Natural killer cell (primary cell): ENCODE data around the gene VBP1. TPM values are rescaled to one million over a fixed set of nuclear protein-coding genes. Genes with fewer than 3 reads are reported as not detected.

Experiments
- ATAC-seq, 3 donors: fragments of 150-1000 bp in 2 of 3; fragments of 200-7000 bp in 1 of 3; cut with Tn5 transposase; 1 replicate in 1 of 3; 2 replicates in 2 of 3; pipeline ENCODE4 v1.10.0; 2021; ENCODE audit warnings: mild to moderate bottlenecking in 2 of 3, moderate library complexity in 2 of 3
- DNase-seq, 2 donors: peaks; one replicate each; pipeline versions ENCODE4 v3.0.0 to v3.0.0-alpha.2; 2013 to 2021; ENCODE audit warnings: mixed read lengths in 1 of 2
- H3K27ac ChIP-seq: one replicate; pipeline ENCODE4 v1.5.1; 2013; ENCODE audit warnings: mild to moderate bottlenecking, low read length
- H3K27me3 ChIP-seq: one replicate; pipeline ENCODE4 v1.6.1; 2013; ENCODE audit warnings: low read length; ENCODE audit not compliant: control insufficient read depth, insufficient read depth
- H3K36me3 ChIP-seq: one replicate; pipeline ENCODE4 v1.6.1; 2013; ENCODE audit warnings: low read length; ENCODE audit not compliant: control insufficient read depth, insufficient read depth
- H3K4me1 ChIP-seq: one replicate; pipeline ENCODE4 v1.6.1; 2013; ENCODE audit warnings: low read length; ENCODE audit not compliant: control insufficient read depth, insufficient read depth
- H3K4me3 ChIP-seq: one replicate; pipeline ENCODE4 v1.5.1; 2013; ENCODE audit warnings: low read length
- H3K9me3 ChIP-seq: one replicate; pipeline ENCODE4 v1.6.1; 2013; ENCODE audit warnings: low read length; ENCODE audit not compliant: control insufficient read depth, insufficient read depth
- H3K27ac Mint-ChIP-seq, 2 donors: one replicate each; pipeline ENCODE4 v1.8.0; 2022; ENCODE audit warnings: mild to moderate bottlenecking in 2 of 2, mixed read lengths in 2 of 2, moderate library complexity in 1 of 2
- H3K27me3 Mint-ChIP-seq, 2 donors: one replicate each; pipeline ENCODE4 v1.8.0; 2022; ENCODE audit warnings: low read depth in 2 of 2, mixed read lengths in 2 of 2
- H3K36me3 Mint-ChIP-seq: one replicate; pipeline ENCODE4 v1.8.0; 2022; ENCODE audit warnings: mixed read lengths
- H3K4me1 Mint-ChIP-seq, 2 donors: one replicate each; pipeline ENCODE4 v1.8.0; 2022; ENCODE audit warnings: mixed read lengths in 2 of 2
- H3K4me3 Mint-ChIP-seq: one replicate; pipeline ENCODE4 v1.8.0; 2022; ENCODE audit warnings: mild to moderate bottlenecking, moderate library complexity, mixed read lengths
- H3K9me3 Mint-ChIP-seq, 2 donors: one replicate each; pipeline ENCODE4 v1.8.0; 2022; ENCODE audit warnings: mixed read lengths in 2 of 2
- WGBS: methylation state at CpG from one replicate; pipeline ENCODE4 v1.1.7; 2013; ENCODE audit warnings: missing lambda C conversion rate; ENCODE audit not compliant: insufficient coverage; 5-methylcytosine and 5-hydroxymethylcytosine counted together
- intact Hi-C: fragments of 100-400 bp; cut with micrococcal nuclease; formaldehyde crosslinking; loops from one replicate; pipeline ENCODE4 v1.14.2; 2022
- total RNA-seq, 4 donors: library from RNA; stranded (reverse); fragments of 120-200 nt in 1 of 4; gene quantifications; one replicate each; pipeline versions ENCODE4 v1.2.3 to v1.2.4, GENCODE V29; 2013 to 2022
- TF ChIP-seq, protein P1 (sequence below): fragments of 200-600 bp; IDR thresholded peaks from one replicate; pipeline ENCODE4 v1.8.0; 2022; ENCODE audit warnings: antibody characterized with exemption

Gene VBP1
- total RNA-seq, 3 donors from 2014 or later (not counting 1 experiment from before 2014, with no cell fraction given) = 18.7 to 24.6 (median 19.9) TPM

DNA sequence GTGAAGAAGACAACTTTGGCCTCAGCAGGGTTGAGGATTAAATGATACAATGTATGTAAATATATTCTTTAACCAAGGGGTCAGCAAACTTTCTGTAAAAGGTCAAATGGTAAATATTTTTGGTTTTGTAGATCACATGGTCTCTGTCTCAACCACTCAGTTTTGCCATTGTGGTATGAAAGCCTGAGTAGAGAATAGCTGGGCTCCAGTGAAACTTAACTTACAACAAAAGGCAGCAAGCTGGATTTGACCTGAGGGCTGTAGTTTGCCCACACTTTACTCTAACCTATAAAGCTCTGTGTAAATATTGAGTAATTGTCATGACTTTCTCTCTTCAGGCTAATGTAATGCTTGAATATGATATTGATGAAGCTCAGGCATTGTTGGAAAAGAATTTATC, 19.6 kb downstream of the VBP1 start:
- DNase-seq = no peak
- peaks cover 23% of the 10 kb centered on the region for H3K36me3 ChIP-seq
- no peaks in the 10 kb centered on the region for H3K9me3 ChIP-seq
- Mint-ChIP-seq H3K9me3 (no peaks in the 10 kb centered on the region), H3K36me3 (peaks cover 6% of the 10 kb centered on the region), H3K4me1 (peaks cover 5 to 14% of the 10 kb centered on the region in 2 donors), H3K27ac (no peak overlapping the region), H3K4me3 (no peak overlapping the region), H3K27me3 (no peaks in the 10 kb centered on the region)
- H3K4me3 ChIP-seq = no peak overlapping the region
- no peak for ATAC-seq
- intact Hi-C loops = no loop called here
- TF ChIP-seq, protein P1, sequence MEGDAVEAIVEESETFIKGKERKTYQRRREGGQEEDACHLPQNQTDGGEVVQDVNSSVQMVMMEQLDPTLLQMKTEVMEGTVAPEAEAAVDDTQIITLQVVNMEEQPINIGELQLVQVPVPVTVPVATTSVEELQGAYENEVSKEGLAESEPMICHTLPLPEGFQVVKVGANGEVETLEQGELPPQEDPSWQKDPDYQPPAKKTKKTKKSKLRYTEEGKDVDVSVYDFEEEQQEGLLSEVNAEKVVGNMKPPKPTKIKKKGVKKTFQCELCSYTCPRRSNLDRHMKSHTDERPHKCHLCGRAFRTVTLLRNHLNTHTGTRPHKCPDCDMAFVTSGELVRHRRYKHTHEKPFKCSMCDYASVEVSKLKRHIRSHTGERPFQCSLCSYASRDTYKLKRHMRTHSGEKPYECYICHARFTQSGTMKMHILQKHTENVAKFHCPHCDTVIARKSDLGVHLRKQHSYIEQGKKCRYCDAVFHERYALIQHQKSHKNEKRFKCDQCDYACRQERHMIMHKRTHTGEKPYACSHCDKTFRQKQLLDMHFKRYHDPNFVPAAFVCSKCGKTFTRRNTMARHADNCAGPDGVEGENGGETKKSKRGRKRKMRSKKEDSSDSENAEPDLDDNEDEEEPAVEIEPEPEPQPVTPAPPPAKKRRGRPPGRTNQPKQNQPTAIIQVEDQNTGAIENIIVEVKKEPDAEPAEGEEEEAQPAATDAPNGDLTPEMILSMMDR = no peak
- H3K4me1 ChIP-seq = no peaks in the 10 kb centered on the region
- no peak overlapping the region for H3K27ac ChIP-seq
- H3K27me3 ChIP-seq = no peaks in the 10 kb centered on the region

DNA sequence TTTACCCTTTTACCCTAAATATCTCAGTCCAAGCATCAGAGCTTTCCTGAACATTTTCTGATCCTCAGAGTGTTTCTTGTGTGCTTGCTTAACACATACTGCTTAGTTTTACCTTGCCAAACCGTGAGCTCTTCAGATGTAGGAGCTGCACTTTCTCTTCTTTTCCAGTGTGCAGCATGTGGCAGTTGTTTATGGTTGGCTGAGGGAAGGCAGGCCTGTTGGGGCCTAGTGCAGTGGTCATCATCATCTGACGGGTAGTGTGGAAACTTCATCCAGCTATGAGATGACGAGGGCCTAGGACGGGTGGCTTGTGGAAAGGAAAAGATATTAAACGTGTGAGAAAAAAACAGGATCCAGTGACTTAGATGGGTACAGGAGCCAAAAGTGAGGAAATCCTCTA, 21.5 kb downstream of the VBP1 start:
- H3K9me3 Mint-ChIP-seq = no peaks in the 10 kb centered on the region
- H3K9me3 ChIP-seq = no peaks in the 10 kb centered on the region
- no peaks in the 10 kb centered on the region for H3K4me1 ChIP-seq
- DNase-seq (no peak), ATAC-seq (no peak)
- TF ChIP-seq, protein P1 = no peak
- no peaks in the 10 kb centered on the region for H3K27me3 ChIP-seq
- peaks cover 6% of the 10 kb centered on the region for H3K36me3 Mint-ChIP-seq
- no peaks in the 10 kb centered on the region for H3K27me3 Mint-ChIP-seq
- 100% methylated on average over 5 of the region's 5 CpGs for WGBS
- H3K4me1 Mint-ChIP-seq = peaks cover 0 to 9% of the 10 kb centered on the region in 2 donors
- no peak overlapping the region for H3K27ac ChIP-seq
- peaks cover 21% of the 10 kb centered on the region for H3K36me3 ChIP-seq
- H3K4me3 Mint-ChIP-seq = no peak overlapping the region
- H3K27ac Mint-ChIP-seq = peak overlapping the region in 1 of 2 donors; percentile 37
- no peak overlapping the region for H3K4me3 ChIP-seq
- intact Hi-C loops = no loop called here

DNA sequence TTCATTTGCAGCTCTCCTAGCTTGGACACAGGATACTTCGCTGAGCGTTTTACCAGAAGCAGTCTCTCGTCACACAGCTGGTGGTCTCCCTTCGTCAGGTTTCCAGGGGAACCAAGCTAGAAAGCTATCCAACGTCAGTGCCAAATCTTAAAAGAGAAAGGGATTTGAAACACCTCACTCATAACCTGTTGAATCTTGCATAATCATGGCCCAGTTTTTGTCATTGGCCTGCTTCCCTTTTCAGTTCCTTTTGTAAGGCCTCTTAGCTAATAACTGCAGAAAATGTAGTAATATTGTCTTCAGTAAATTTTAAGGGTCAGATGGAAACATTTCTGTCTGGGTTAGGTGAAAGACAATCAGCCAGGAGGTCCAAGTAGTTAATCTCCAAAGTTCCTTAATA, 26.0 kb downstream of the VBP1 start:
- H3K27me3 ChIP-seq = no peaks in the 10 kb centered on the region
- Mint-ChIP-seq H3K27ac (no peak overlapping the region), H3K36me3 (peaks cover 6% of the 10 kb centered on the region), H3K4me3 (no peak overlapping the region), H3K9me3 (no peaks in the 10 kb centered on the region), H3K4me1 (peaks cover 0 to 7% of the 10 kb centered on the region in 2 donors), H3K27me3 (no peaks in the 10 kb centered on the region)
- H3K36me3 ChIP-seq = peaks cover 4% of the 10 kb centered on the region
- no peak overlapping the region for H3K27ac ChIP-seq
- H3K9me3 ChIP-seq = no peaks in the 10 kb centered on the region
- intact Hi-C loops = no loop called here
- ATAC-seq = no peak
- 90% methylated on average over 5 of the region's 5 CpGs for WGBS
- no peak overlapping the region for H3K4me3 ChIP-seq
- no peaks in the 10 kb centered on the region for H3K4me1 ChIP-seq
- TF ChIP-seq, protein P1 = no peak
- no peak for DNase-seq

DNA sequence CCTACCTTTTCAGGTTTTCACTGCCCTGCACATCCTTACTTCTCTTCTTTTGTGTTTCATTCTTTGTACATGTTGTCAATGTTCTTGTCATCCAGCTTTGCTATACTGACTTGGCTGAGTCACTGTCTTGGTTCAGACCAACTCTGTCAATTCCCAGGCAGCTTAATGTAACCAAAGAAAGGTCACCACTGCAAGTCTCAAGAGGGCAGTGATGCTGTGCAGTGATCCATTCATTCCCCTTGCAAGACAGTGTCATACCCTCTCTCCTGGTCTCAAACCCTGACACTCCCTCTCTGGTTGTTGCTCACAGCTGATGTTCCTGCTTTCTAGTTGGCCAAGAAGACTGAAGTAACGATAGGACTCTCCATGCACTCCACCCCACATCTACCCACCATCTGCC, 30.5 kb downstream of the VBP1 start:
- H3K9me3 Mint-ChIP-seq = no peaks in the 10 kb centered on the region
- no peaks in the 10 kb centered on the region for H3K27me3 ChIP-seq
- no peak overlapping the region for H3K4me3 ChIP-seq
- no peak for ATAC-seq
- H3K9me3 ChIP-seq = no peaks in the 10 kb centered on the region
- peak overlapping the region in 1 of 2 donors; percentile 39 for H3K27ac Mint-ChIP-seq
- no peaks in the 10 kb centered on the region for H3K36me3 Mint-ChIP-seq
- no peaks in the 10 kb centered on the region for H3K4me1 ChIP-seq
- TF ChIP-seq, protein P1 = no peak
- no peak for DNase-seq
- H3K27me3 Mint-ChIP-seq = no peaks in the 10 kb centered on the region
- no peak overlapping the region for H3K4me3 Mint-ChIP-seq
- H3K27ac ChIP-seq = no peak overlapping the region
- H3K4me1 Mint-ChIP-seq = peaks cover 0 to 13% of the 10 kb centered on the region in 2 donors
- 100% methylated on average over 1 of the region's 1 CpG for WGBS
- intact Hi-C loops = no loop called here
- H3K36me3 ChIP-seq = no peaks in the 10 kb centered on the region
